OCI-LY3 (cell line): ENCODE results near the gene LHFPL2.

Experiments
- H2AFZ ChIP-seq: fragments of 200-600, 300-600 bp; shearing (Covaris generic); 2 replicates; pipeline ENCODE4 v1.6.0; 2014; ENCODE audit warnings: antibody characterized with exemption, low read depth, low read length
- H3K27ac ChIP-seq: fragments of 200-600, 300-600 bp; sonication (generic); 2 replicates; pipeline ENCODE4 v1.5.1; 2014; ENCODE audit warnings: mild to moderate bottlenecking, low read length, moderate library complexity, mixed read lengths
- H3K27me3 ChIP-seq: fragments of 200-600, 300-600 bp; sonication (generic); 2 replicates; pipeline ENCODE4 v1.6.1; 2014; ENCODE audit warnings: low read depth, low read length, mixed read lengths
- H3K36me3 ChIP-seq: fragments of 200-600, 300-600 bp; sonication (generic); replicated peaks from 2 replicates; pipeline ENCODE3; 2014; ENCODE audit warnings: low read depth, low read length, mixed read lengths
- H3K4me1 ChIP-seq: fragments of 300-600, 200-600 bp; sonication (generic); 2 replicates; pipeline ENCODE4 v1.6.1; 2014; ENCODE audit warnings: low read length, mixed read lengths
- H3K4me2 ChIP-seq: fragments of 200-600, 300-600 bp; sonication (generic); 2 replicates; pipeline ENCODE4 v1.6.1; 2014; ENCODE audit warnings: low read length, mixed read lengths
- H3K4me3 ChIP-seq: fragments of 300-600, 200-600 bp; sonication (generic); 2 replicates; pipeline ENCODE4 v1.5.1; 2014; ENCODE audit warnings: antibody characterized with exemption, mild to moderate bottlenecking, low read length, moderate library complexity
- H3K79me2 ChIP-seq: fragments of 300-600, 200-600 bp; shearing (Covaris generic); 2 replicates; pipeline ENCODE4 v1.6.1; 2014; ENCODE audit warnings: mild to moderate bottlenecking, low read length, mixed read lengths
- H3K9ac ChIP-seq: fragments of 300-600, 200-600 bp; shearing (Covaris generic); 2 replicates; pipeline ENCODE4 v1.6.0; 2014; ENCODE audit warnings: mild to moderate bottlenecking, low read length, moderate library complexity
- H3K9me3 ChIP-seq: fragments of 200-600, 300-600 bp; shearing (Covaris generic); 2 replicates; pipeline ENCODE4 v1.6.1; 2014; ENCODE audit warnings: low read length, mixed read lengths; ENCODE audit not compliant: insufficient read depth
- H4K20me1 ChIP-seq: fragments of 200-600, 300-600 bp; sonication (generic); 2 replicates; pipeline ENCODE4 v1.6.1; 2016; ENCODE audit warnings: low read length, mixed read lengths; ENCODE audit not compliant: insufficient read depth
- EZH2phosphoT487 ChIP-seq: fragments of 200-600 bp; shearing (Covaris generic); IDR thresholded peaks from 2 replicates; pipeline ENCODE4 v1.6.1; 2018; ENCODE audit warnings: antibody characterized with exemption, mixed run types, low read depth
- TF ChIP-seq, protein P1 (sequence below): fragments of 200-600, 300-600 bp; sonication (generic); IDR thresholded peaks from 2 replicates; pipeline ENCODE4 v1.5.1; 2014; ENCODE audit warnings: antibody characterized with exemption, low read length, low read depth

The LHFPL2 gene

DNA sequence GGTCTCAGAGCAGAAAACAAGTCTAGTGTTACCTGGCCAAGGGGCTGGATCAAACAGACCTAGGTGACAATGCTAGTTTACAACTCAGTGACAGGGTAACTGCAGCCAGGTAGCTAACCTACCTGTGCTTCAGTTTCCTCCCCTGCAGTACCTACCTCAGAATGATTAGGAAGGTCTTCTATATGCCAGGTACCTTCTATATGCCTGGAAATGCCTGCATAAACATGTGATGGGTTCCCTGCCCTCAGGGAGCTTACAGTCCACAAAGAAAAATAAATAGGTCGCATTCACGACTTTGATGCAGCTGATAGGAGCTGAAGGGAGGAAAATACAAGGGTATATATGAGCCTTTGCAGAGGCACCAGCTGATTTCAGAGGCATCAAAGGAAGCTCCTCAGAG lies 16.1 kb downstream of the LHFPL2 start:
- no peak overlapping the region for H3K4me2 ChIP-seq
- H3K27ac ChIP-seq, result no peak overlapping the region
- H3K36me3 ChIP-seq, result no peaks in the 10 kb centered on the region
- H3K9me3 ChIP-seq, result no peaks in the 10 kb centered on the region
- H3K4me1 ChIP-seq, result no peaks in the 10 kb centered on the region
- no peaks in the 10 kb centered on the region for H4K20me1 ChIP-seq
- H3K4me3 ChIP-seq, result no peak overlapping the region
- no peak overlapping the region for H3K9ac ChIP-seq
- no peak overlapping the region for H2AFZ ChIP-seq
- TF ChIP-seq, protein P1, sequence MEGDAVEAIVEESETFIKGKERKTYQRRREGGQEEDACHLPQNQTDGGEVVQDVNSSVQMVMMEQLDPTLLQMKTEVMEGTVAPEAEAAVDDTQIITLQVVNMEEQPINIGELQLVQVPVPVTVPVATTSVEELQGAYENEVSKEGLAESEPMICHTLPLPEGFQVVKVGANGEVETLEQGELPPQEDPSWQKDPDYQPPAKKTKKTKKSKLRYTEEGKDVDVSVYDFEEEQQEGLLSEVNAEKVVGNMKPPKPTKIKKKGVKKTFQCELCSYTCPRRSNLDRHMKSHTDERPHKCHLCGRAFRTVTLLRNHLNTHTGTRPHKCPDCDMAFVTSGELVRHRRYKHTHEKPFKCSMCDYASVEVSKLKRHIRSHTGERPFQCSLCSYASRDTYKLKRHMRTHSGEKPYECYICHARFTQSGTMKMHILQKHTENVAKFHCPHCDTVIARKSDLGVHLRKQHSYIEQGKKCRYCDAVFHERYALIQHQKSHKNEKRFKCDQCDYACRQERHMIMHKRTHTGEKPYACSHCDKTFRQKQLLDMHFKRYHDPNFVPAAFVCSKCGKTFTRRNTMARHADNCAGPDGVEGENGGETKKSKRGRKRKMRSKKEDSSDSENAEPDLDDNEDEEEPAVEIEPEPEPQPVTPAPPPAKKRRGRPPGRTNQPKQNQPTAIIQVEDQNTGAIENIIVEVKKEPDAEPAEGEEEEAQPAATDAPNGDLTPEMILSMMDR, result no peak
- no peak for TF ChIP-seq EZH2phosphoT487
- H3K79me2 ChIP-seq, result no peaks in the 10 kb centered on the region
- H3K27me3 ChIP-seq, result no peaks in the 10 kb centered on the region

DNA sequence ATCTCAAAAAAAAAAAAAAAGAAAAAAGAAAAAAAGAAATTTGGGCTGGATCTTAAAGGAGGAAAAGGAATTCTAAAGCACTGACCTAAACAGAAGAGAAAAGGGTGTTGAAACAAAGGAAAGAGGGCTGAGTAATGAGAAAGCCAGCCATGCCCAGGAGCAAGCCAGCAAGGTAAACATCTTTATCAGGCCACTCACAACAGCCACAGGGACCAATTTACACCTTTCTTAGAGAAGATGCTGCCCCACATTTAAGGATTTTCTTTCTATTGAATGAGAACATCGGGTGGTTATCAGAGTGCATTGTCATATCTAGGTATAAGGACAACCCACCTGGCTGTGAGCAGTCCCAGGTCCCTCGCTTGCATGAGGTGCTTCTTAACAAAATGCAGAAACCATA lies 16.6 kb downstream of the LHFPL2 start:
- Histone ChIP-seq H4K20me1 (no peaks in the 10 kb centered on the region), H3K9ac (no peak overlapping the region), H3K79me2 (no peaks in the 10 kb centered on the region), H3K4me2 (no peak overlapping the region), H3K27ac (no peak overlapping the region), H3K4me3 (no peak overlapping the region), H3K9me3 (no peaks in the 10 kb centered on the region), H3K27me3 (no peaks in the 10 kb centered on the region), H3K4me1 (no peaks in the 10 kb centered on the region), H2AFZ (no peak overlapping the region), H3K36me3 (no peaks in the 10 kb centered on the region)
- TF ChIP-seq, protein P1, result no peak
- no peak for TF ChIP-seq EZH2phosphoT487

GRCh38 chr5:78630047-78630446 lies 18.5 kb downstream of the LHFPL2 start:
- Histone ChIP-seq H2AFZ (no peak overlapping the region), H3K36me3 (no peaks in the 10 kb centered on the region), H3K4me1 (no peaks in the 10 kb centered on the region), H3K79me2 (no peaks in the 10 kb centered on the region), H3K27ac (no peak overlapping the region), H4K20me1 (no peaks in the 10 kb centered on the region), H3K4me2 (no peak overlapping the region), H3K9ac (no peak overlapping the region), H3K9me3 (no peaks in the 10 kb centered on the region), H3K4me3 (no peak overlapping the region), H3K27me3 (no peaks in the 10 kb centered on the region)
- TF ChIP-seq, protein P1, result no peak
- no peak for TF ChIP-seq EZH2phosphoT487

- no peaks in the 10 kb centered on the region for H3K79me2 ChIP-seq
- no peak overlapping the region for H2AFZ ChIP-seq
- no peaks in the 10 kb centered on the region for H3K27me3 ChIP-seq
- H3K4me3 ChIP-seq, result no peak overlapping the region
- H3K4me1 ChIP-seq, result no peaks in the 10 kb centered on the region
- H4K20me1 ChIP-seq, result no peaks in the 10 kb centered on the region
- H3K27ac ChIP-seq, result no peak overlapping the region
- no peaks in the 10 kb centered on the region for H3K9me3 ChIP-seq
- H3K9ac ChIP-seq, result no peak overlapping the region
- H3K36me3 ChIP-seq, result no peaks in the 10 kb centered on the region
- TF ChIP-seq EZH2phosphoT487, result no peak
- TF ChIP-seq, protein P1, result no peak
- no peak overlapping the region for H3K4me2 ChIP-seq
Observed at GRCh38 chr5:78629624-78630023, 18.9 kb downstream of the LHFPL2 start.
